UCSD-AML1 (cell line): Measurements from ENCODE around the gene TOP2B.

Experiments used
- DNase-seq: peaks from one replicate; lab custom pipeline; 2025; ENCODE audit not compliant: unreplicated experiment; lab: John Stamatoyannopoulos, UW

The TOP2B gene

GRCh38 chr3:25621087-25621486 lies 43.6 kb downstream of the TOP2B start:
- DNase-seq: no peak

DNA sequence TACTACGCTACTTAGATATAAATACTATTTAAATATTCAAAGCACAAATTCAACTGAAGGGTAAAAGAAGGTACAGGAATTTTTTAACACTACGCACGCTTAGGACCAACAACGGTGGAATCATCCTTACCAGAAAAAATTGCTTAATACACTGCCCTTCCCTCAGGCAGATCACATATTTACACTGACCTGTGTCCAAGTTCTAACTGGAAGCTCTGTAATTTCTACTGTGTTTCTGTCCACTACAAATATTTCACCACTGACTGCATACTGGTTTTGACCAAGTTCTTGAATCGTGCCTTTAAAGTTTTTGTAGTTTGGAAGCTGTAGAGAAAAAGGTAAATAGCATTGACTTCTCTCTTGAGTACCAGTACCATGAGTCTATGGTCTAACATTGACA lies 44.2 kb downstream of the TOP2B start:
- DNase-seq: no peak

DNA sequence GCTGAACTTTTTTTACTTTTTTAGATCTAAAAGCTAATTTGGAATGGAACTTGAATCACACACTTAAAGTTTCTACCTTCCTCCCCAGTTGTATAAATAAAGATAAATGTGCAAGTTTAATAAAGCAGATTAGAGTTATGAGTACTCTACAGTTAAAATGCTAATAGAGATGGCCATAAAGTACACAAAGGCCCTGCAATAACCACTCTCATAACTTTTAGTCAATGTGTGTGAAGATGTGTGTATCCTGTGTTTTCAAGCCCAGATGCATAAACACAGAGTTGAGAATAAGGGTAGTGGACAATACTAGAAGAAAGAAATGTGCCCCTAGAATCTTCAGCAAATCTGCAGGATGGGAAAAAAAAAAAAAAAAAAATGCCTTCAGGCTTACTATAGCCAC lies 45.3 kb downstream of the TOP2B start:
- DNase-seq: no peak

GRCh38 chr3:25618028-25618427 lies 46.7 kb downstream of the TOP2B start:
- DNase-seq: no peak

DNA sequence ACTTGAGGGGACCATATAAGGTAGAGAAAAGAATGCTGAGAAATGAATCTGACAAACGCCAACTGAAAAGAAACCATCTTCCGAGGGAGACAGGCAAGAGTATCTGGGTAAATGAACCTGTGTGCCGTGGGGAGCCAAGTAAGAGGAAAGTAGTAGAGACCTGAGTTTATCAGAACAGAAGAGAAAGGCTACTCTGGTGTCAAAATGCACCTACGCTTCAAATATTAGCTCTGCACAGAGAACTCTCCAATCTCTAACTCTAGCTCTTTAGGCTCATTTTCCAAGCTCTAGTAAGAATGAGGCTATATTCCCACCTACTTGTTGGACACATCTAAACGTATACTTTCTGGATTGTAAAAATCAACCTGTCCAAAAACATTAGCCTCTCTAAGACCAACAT lies 53.5 kb downstream of the TOP2B start:
- no peak for DNase-seq

GRCh38 chr3:25610779-25611178 lies 53.9 kb downstream of the TOP2B start:
- DNase-seq: no peak

GRCh38 chr3:25610167-25610566 lies 54.5 kb downstream of the TOP2B start:
- DNase-seq: no peak

- DNase-seq: no peak
Measured at GRCh38 chr3:25604107-25604805, 60.5 kb downstream of the TOP2B start.

DNA sequence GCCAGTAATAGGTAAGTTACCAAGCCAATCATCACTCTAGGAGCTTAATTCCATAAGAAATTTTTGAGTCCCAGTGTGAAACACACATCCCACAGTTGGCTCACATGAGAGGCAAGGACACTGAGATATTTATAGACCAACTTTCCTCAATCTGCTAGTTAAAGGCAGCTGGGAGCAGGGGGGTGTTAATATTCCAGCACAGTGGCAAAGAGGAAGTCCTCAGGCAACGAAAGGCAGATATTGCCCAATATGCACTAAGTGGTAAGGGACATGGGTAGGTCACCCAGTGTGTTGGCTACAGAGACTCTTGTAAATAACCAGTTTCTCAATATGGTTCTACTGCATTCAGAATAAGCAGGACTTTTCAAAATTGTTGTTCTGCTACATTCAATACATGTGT lies 61.0 kb downstream of the TOP2B start:
- DNase-seq: no peak

DNA sequence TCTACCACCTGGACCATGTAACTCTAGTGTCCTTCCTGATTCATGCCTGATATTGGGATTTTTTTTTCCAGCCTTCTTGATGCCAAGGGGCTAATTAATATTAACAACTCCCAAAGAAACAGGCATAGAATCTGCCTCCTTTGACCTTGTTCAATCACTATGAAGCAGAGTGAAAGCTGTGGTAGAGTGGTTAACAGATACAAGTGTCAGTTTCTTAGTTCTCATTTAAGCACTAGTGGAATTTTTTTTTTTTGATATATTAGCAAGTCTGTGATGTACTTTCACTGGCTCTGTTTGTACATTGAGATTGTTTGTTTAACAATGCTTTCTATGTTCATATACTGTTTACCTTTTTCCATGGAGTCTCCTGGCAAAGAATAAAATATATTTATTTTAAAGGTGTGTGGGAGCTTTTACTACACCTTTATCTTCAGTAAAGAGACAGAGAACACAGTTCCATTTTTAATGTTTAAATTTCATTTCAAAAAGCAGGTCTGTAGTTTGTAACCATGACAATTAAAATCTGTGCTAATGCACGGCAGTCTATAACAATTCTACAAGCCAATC lies 67.1 kb downstream of the TOP2B start:
- DNase-seq: no peak

DNA sequence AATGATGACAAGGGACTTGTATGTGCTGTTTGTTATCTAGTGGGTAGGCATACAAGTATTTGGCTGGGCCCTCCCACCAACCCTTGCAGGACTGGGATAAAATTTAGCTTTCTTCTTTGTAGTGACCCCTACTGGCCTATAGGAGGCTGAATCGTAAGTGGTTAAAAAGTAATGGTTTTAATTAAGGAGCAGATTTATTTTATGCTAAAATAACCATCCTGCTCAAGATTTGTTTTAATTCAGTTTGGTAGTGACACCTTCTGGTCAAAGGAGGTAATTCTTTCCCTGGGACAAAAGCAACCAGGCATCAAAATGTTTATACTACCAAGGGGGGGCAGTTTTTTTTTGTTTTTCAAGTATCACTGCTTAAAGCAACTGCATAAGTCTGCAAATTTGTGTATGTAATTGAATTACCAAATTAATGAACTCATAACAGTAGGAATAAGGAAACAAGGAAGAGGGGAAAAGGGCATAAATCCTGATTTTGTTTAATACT lies 70.7 kb downstream of the TOP2B start:
- DNase-seq: no peak

GRCh38 chr3:25593001-25593400 lies 71.7 kb downstream of the TOP2B start:
- DNase-seq: no peak

- DNase-seq: no peak
Measured at GRCh38 chr3:25592510-25592968, 72.2 kb downstream of the TOP2B start.

- no peak for DNase-seq
Measured at GRCh38 chr3:25589783-25590258, 74.9 kb downstream of the TOP2B start.

- DNase-seq: no peak
Measured at GRCh38 chr3:25589104-25589782, 75.5 kb downstream of the TOP2B start.

DNA sequence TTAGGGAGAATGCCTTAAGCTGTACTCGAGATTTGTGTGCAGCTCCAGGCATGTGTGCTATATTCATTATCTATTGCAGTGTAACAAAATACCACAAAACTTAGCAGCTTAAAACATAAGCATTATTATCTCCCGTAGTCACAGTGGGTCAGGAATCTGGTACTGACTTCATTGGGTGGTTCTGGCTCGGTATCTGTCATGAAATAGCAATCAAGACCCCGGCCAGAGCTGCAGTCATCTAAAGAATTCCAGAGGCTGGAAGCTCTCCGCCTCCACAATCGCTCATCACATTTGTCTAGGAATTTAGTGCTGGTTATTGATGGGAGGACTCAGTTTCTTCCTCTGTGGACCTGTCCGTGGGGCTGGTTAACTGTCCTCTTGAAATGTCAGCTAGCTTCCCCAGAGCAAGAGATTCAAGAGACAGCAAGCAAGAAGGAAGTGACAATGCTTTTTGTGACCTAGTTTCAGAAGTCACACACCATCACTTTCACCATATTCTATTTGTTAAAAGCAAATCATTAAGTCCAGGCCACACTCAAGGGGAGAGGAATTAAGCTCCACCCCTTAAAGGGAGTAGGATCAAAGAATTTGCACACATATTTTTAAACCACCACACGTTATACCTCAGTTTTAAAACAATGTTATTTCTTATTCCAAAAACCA lies 76.1 kb downstream of the TOP2B start:
- no peak for DNase-seq

GRCh38 chr3:25587975-25588374 lies 76.7 kb downstream of the TOP2B start:
- no peak for DNase-seq

DNA sequence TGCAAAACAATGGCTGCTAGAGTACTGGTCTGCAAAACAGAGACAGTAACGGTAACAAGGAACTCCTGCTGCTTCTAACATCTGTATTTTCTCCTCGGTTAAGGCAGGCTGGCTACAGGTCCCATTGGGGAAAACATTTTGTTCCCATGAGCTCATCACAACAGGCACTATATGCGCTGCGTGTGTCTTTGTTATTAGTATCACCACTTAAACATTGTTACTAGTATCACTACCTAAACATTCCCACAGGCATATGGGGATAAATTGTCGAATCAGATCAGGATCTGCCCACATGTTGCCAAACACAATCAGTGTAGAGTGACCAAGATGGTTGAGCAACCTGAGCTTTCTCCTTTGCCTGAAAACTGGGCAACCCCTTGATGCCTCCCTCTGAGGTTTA lies 77.2 kb downstream of the TOP2B start:
- DNase-seq: no peak

DNA sequence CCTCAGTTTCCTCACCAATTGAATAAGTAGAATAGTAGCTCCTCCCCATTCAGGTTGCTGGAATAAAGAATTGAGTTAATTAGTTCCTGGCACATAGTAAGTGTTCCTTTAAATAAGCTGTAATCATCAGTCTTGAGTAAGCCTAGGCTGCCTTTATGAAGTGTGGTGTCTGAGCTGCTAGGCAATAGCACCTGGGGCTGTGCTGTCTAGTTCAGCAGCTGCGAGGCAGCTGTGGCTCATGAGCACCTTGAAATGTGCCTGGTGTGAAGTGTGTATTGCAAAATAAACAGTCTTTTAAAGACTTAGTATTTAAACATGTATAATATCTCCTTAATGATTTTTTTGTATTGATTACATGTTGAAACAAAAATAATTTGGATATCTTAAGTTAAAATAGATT lies 77.6 kb downstream of the TOP2B start:
- DNase-seq: no peak

GRCh38 chr3:25586553-25586952 lies 78.2 kb downstream of the TOP2B start:
- DNase-seq: no peak

- no peak for DNase-seq
Measured at GRCh38 chr3:25586167-25586505, 78.6 kb downstream of the TOP2B start.
